Testis (tissue), 3 donors: ENCODE data around the gene MRPL27. TPM values are rescaled to one million over a fixed set of nuclear protein-coding genes. Genes with fewer than 3 reads are reported as not detected.

ENCODE experiments used
- DNase-seq: peaks from one replicate; pipeline ENCODE4 v3.0.0-alpha.2; 2019
- H3K27ac ChIP-seq, 2 donors: fragments of 200-600 bp; sonication (generic); one replicate each; pipeline ENCODE4 v1.5.1; 2019
- H3K27me3 ChIP-seq: fragments of 200-600 bp; sonication (generic); one replicate; pipeline ENCODE4 v1.5.1; 2019
- H3K36me3 ChIP-seq: fragments of 200-600 bp; sonication (generic); one replicate; pipeline ENCODE4 v1.5.1; 2017; ENCODE audit warnings: low read depth; ENCODE audit errors: missing control alignments
- H3K4me1 ChIP-seq: fragments of 200-600 bp; sonication (generic); one replicate; pipeline ENCODE4 v1.5.1; 2019
- H3K4me3 ChIP-seq, 2 donors: fragments of 200-600 bp; sonication (generic); one replicate each; pipeline ENCODE4 v1.5.1; 2017 to 2019
- H3K9me3 ChIP-seq: fragments of 200-600 bp; sonication (generic); one replicate; pipeline ENCODE4 v1.5.1; 2017
- CTCF ChIP-seq, 3 experiments: fragments of 450-650 bp in 2 of 3; fragments of 200-600 bp in 1 of 3; sonication (generic) in 1 of 3; IDR thresholded peaks; one replicate each; pipeline ENCODE4 v1.5.1; 2016 to 2019; ENCODE audit warnings: antibody characterized with exemption in 3 of 3, mild to moderate bottlenecking in 2 of 3, moderate library complexity in 1 of 3
- POLR2A ChIP-seq: fragments of 450-650 bp; IDR thresholded peaks from one replicate; pipeline ENCODE4 v1.6.1; 2017; ENCODE audit warnings: antibody characterized with exemption, mild to moderate bottlenecking, moderate library complexity
- WGBS, 2 donors: methylation state at CpG; one replicate each; pipeline ENCODE4 v1.1.5; 2018; 5-methylcytosine and 5-hydroxymethylcytosine counted together
- intact Hi-C: fragments of 100-400 bp; cut with DNase I; formaldehyde crosslinking; loops from one replicate; pipeline ENCODE4 v1.15.1; 2023; ENCODE audit warnings: low total_unique reads
- polyA plus RNA-seq: library from polyadenylated mRNA; stranded (reverse); fragments of 350-450 nt; fragmentation: Illumina TruSeq; extraction: RNeasy Lipid Tissue Mini Kit (QIAGEN cat#74804); gene quantifications from one replicate; pipeline ENCODE4 v1.2.3, GENCODE V29; 2014; ENCODE audit warnings: low read depth, low replicate concordance; ENCODE audit not compliant: insufficient read depth
- total RNA-seq, 2 donors: library from RNA; depleted of rRNA; stranded (reverse); fragments of >200 nt; gene quantifications; one replicate each; pipeline ENCODE4 v1.2.3, GENCODE V29; 2016

MRPL27 gene
- total and polyA plus RNA-seq, 3 donors from 2014 or later = 54.5 to 69.1 (median 65.1) TPM

GRCh38 chr17:50393700-50394099, 20.7 kb upstream of the MRPL27 start:
- intact Hi-C loops = no loop called here
- Histone ChIP-seq H3K36me3 (peaks cover 4% of the 10 kb centered on the region), H3K27me3 (no peaks in the 10 kb centered on the region), H3K27ac (no peak overlapping the region), H3K4me1 (peaks cover 24% of the 10 kb centered on the region), H3K4me3 (no peak overlapping the region), H3K9me3 (no peaks in the 10 kb centered on the region)
- WGBS, 2 donors = 86 to 93% methylated on average over 5 of the region's 5 CpGs
- no peak for DNase-seq
- TF ChIP-seq CTCF (IDR thresholded peaks at IDR 0.05) (no peak), POLR2A (no peak)

- 87 to 93% methylated on average over 6 of the region's 6 CpGs for WGBS, 2 donors
- Histone ChIP-seq H3K4me3 (no peak overlapping the region), H3K27ac (no peak overlapping the region), H3K4me1 (peaks cover 19% of the 10 kb centered on the region), H3K9me3 (no peaks in the 10 kb centered on the region), H3K27me3 (no peaks in the 10 kb centered on the region), H3K36me3 (peaks cover 4% of the 10 kb centered on the region)
- intact Hi-C loops = no loop called here
- DNase-seq = no peak
- TF ChIP-seq CTCF (IDR thresholded peaks at IDR 0.05) (no peak), POLR2A (no peak)
These were observed 19.6 kb upstream of the MRPL27 start for GRCh38 chr17:50392621-50393020.

GRCh38 chr17:50389534-50389933, 16.6 kb upstream of the MRPL27 start:
- peaks cover 4% of the 10 kb centered on the region for H3K36me3 ChIP-seq
- no peak for TF ChIP-seq CTCF (IDR thresholded peaks at IDR 0.05)
- TF ChIP-seq POLR2A = no peak
- WGBS, 2 donors = 96% methylated on average over 6 of the region's 6 CpGs
- no peaks in the 10 kb centered on the region for H3K27me3 ChIP-seq
- H3K27ac ChIP-seq = no peak overlapping the region
- DNase-seq = no peak
- intact Hi-C loops = no loop called here
- H3K9me3 ChIP-seq = no peaks in the 10 kb centered on the region
- H3K4me3 ChIP-seq = no peak overlapping the region
- H3K4me1 ChIP-seq = no peaks in the 10 kb centered on the region

- DNase-seq = no peak
- TF ChIP-seq POLR2A = no peak
- no peak for TF ChIP-seq CTCF (IDR thresholded peaks at IDR 0.05)
- no peaks in the 10 kb centered on the region for H3K4me1 ChIP-seq
- H3K27me3 ChIP-seq = no peaks in the 10 kb centered on the region
- WGBS, 2 donors = 96 to 100% methylated on average over 3 of the region's 3 CpGs
- H3K4me3 ChIP-seq = no peak overlapping the region
- H3K9me3 ChIP-seq = no peaks in the 10 kb centered on the region
- H3K27ac ChIP-seq = no peak overlapping the region
- H3K36me3 ChIP-seq = peaks cover 4% of the 10 kb centered on the region
- intact Hi-C loops = no loop called here
These were observed 15.7 kb upstream of the MRPL27 start for GRCh38 chr17:50388728-50389127.

- no peaks in the 10 kb centered on the region for H3K4me1 ChIP-seq
- no peak overlapping the region for H3K27ac ChIP-seq
- no peaks in the 10 kb centered on the region for H3K9me3 ChIP-seq
- DNase-seq = no peak
- TF ChIP-seq CTCF (IDR thresholded peaks at IDR 0.05) (no peak), POLR2A (no peak)
- intact Hi-C loops = no loop called here
- H3K27me3 ChIP-seq = no peaks in the 10 kb centered on the region
- WGBS, 2 donors = 66 to 79% methylated on average over 2 to 3 of the region's 3 CpGs
- no peak overlapping the region for H3K4me3 ChIP-seq
- peaks cover 4% of the 10 kb centered on the region for H3K36me3 ChIP-seq
These were observed 13.5 kb upstream of the MRPL27 start for GRCh38 chr17:50386510-50386909.
